PC-3 (cell line): ENCODE results near the gene EXD3.

Experiments
- CTCF ChIP-seq: fragments of 300-600 bp; sonication (generic); conservative IDR thresholded peaks from 2 replicates; pipeline ENCODE4 v1.5.1; 2017; ENCODE audit warnings: antibody characterized with exemption, low read depth, mild to moderate bottlenecking, low read length
- EZH2 ChIP-seq: fragments of 300-600 bp; sonication (generic); IDR thresholded peaks from one replicate; pipeline ENCODE4 v1.6.1; 2017; ENCODE audit warnings: antibody characterized with exemption, mild to moderate bottlenecking, low read length; ENCODE audit not compliant: unreplicated experiment
- EZH2phosphoT487 ChIP-seq: fragments of 300-600 bp; sonication (generic); IDR thresholded peaks from 2 replicates; pipeline ENCODE4 v1.6.1; 2018; ENCODE audit warnings: mild to moderate bottlenecking, antibody characterized with exemption, low read length, borderline replicate concordance

GRCh38 chr9:137263506-137263905, 159.5 kb downstream of the EXD3 start:
- TF ChIP-seq EZH2phosphoT487: no peak
- TF ChIP-seq CTCF: no peak
- no peak for TF ChIP-seq EZH2
